ENCODE data around the gene MRPL54. TPM values are rescaled to one million over a fixed set of nuclear protein-coding genes. Genes with fewer than 3 reads are reported as not detected.

MRPL54 gene
- total RNA-seq, 1 donor from 2014 or later: 98.0 TPM

Other genes with a start within 250 kb of the MRPL54 start
- 2.0 and 2.5 TPM in 2 replicates for gene TEKTIP1, start 223.5 kb upstream of the MRPL54 start, total RNA-seq
- 93.7 and 94.1 TPM in 2 replicates for gene MFSD12, start 205.1 kb upstream of the MRPL54 start, total RNA-seq
- 55.3 and 66.3 TPM in 2 replicates for gene HMG20B, start 189.7 kb upstream of the MRPL54 start, total RNA-seq
- 0.16 and 0.32 TPM in 2 replicates for gene GIPC3, start 177.2 kb upstream of the MRPL54 start, total RNA-seq
- gene TBXA2R, start 155.8 kb upstream of the MRPL54 start, total RNA-seq: 0.09 and 0.14 TPM in 2 replicates
- gene CACTIN, start 135.9 kb upstream of the MRPL54 start, total RNA-seq: 32.8 and 36.2 TPM in 2 replicates
- 22.5 and 23.6 TPM in 2 replicates for gene PIP5K1C, start 62.2 kb upstream of the MRPL54 start, total RNA-seq
- 0.41 and 0.48 TPM in 2 replicates for gene TJP3, start 54.3 kb upstream of the MRPL54 start, total RNA-seq
- gene APBA3, start 990 bp upstream of the MRPL54 start, total RNA-seq: 45.4 and 50.0 TPM in 2 replicates
- not detected in 2 replicates for gene RAX2, start 9.5 kb downstream of the MRPL54 start, total RNA-seq
- gene MATK, start 23.7 kb downstream of the MRPL54 start, total RNA-seq: 25.4 and 27.5 TPM in 2 replicates
- gene ZFR2, start 106.4 kb downstream of the MRPL54 start, total RNA-seq: 0.27 and 0.32 TPM in 2 replicates
- gene ATCAY, start 118.0 kb downstream of the MRPL54 start, total RNA-seq: not detected in 2 replicates
- gene NMRK2, start 170.4 kb downstream of the MRPL54 start, total RNA-seq: not detected in 2 replicates
- 40.1 and 43.3 TPM in 2 replicates for gene DAPK3, start 208.4 kb downstream of the MRPL54 start, total RNA-seq
- 2,377 and 2,451 TPM in 2 replicates for gene EEF2, start 222.8 kb downstream of the MRPL54 start, total RNA-seq
- 31.5 and 36.3 TPM in 2 replicates for gene PIAS4, start 245.1 kb downstream of the MRPL54 start, total RNA-seq

All from activated T-helper 2 cell treated with anti-CD3 and anti-CD28 coated beads, Interferon-gamma antibody, Interleukin-2, Interleukin-4, amounts not matched to agents 10 μg/mL and 5 μg/mL and 100 μg/mL, durations not matched to agents 14 hours and 24 hours and 36 hours (primary cell).